ENCODE measurements around the gene RAB41.
"Not testable (repeated sequence)": the region's sequence is repeated elsewhere in the genome, so short reads cannot be mapped to it uniquely, and the experiment has no call there.

The RAB41 gene

GRCh38 chrX:70281951-70282350 lies at the start of gene RAB41:
RAB41 (plus strand) TSS chrX:70282172; CDS start chrX:70282218, 46 bp downstream.
- DNase-seq (ENCODE audit: low read depth, low spot score) = no peak

GRCh38 chrX:70234355-70234754 lies 47.6 kb upstream of the RAB41 start, which contains the start of gene AWAT1:
AWAT1 (plus strand) TSS chrX:70234655; CDS start chrX:70234696, 41 bp downstream.
- DNase-seq (ENCODE audit: low read depth, low spot score) = no peak

GRCh38 chrX:70240751-70241150 lies 41.2 kb upstream of the RAB41 start:
- no peak for DNase-seq (ENCODE audit: low read depth, low spot score)

- no peak for DNase-seq (ENCODE audit: low read depth, low spot score)
Observed at GRCh38 chrX:70241501-70241900, 40.5 kb upstream of the RAB41 start.

- DNase-seq (ENCODE audit: low read depth, low spot score) = not testable (repeated sequence)
Observed at GRCh38 chrX:70243601-70244000, 38.4 kb upstream of the RAB41 start.

- DNase-seq (ENCODE audit: low read depth, low spot score) = no peak
Observed at GRCh38 chrX:70244881-70245280, 37.1 kb upstream of the RAB41 start.

- DNase-seq (ENCODE audit: low read depth, low spot score) = no peak
Observed at GRCh38 chrX:70247252-70247651, 34.7 kb upstream of the RAB41 start.

GRCh38 chrX:70252491-70252890 lies 29.5 kb upstream of the RAB41 start:
- DNase-seq (ENCODE audit: low read depth, low spot score) = no peak

GRCh38 chrX:70253377-70254062 lies 28.5 kb upstream of the RAB41 start:
- DNase-seq (ENCODE audit: low read depth, low spot score) = no peak

GRCh38 chrX:70254063-70254400 lies 27.9 kb upstream of the RAB41 start:
- no peak for DNase-seq (ENCODE audit: low read depth, low spot score)

GRCh38 chrX:70254909-70255308 lies 27.1 kb upstream of the RAB41 start:
- no peak for DNase-seq (ENCODE audit: low read depth, low spot score)

- no peak for DNase-seq (ENCODE audit: low read depth, low spot score)
Observed at GRCh38 chrX:70255452-70255851, 26.5 kb upstream of the RAB41 start.

GRCh38 chrX:70257423-70258288 lies 24.3 kb upstream of the RAB41 start:
- no peak for DNase-seq (ENCODE audit: low read depth, low spot score)

- no peak for DNase-seq (ENCODE audit: low read depth, low spot score)
Observed at GRCh38 chrX:70260104-70260503, 21.9 kb upstream of the RAB41 start, which contains the start of gene P2RY4. P2RY4 (minus strand) TSS chrX:70260204; CDS start chrX:70259624, 580 bp downstream.

GRCh38 chrX:70262952-70263567 lies 18.9 kb upstream of the RAB41 start:
- peak; percentile 61 for DNase-seq (ENCODE audit: low read depth, low spot score)

GRCh38 chrX:70264784-70265183 lies 17.2 kb upstream of the RAB41 start:
- DNase-seq (ENCODE audit: low read depth, low spot score) = peak; percentile 7

- no peak for DNase-seq (ENCODE audit: low read depth, low spot score)
Observed at GRCh38 chrX:70268034-70268433, 13.9 kb upstream of the RAB41 start, which contains the start of gene ARR3. ARR3 (plus strand) TSS chrX:70268334; CDS start chrX:70269386, 1,052 bp downstream.

- not testable (repeated sequence) for DNase-seq (ENCODE audit: low read depth, low spot score)
Observed at GRCh38 chrX:70274029-70274428, 7.9 kb upstream of the RAB41 start.

GRCh38 chrX:70279081-70279480 lies 2.9 kb upstream of the RAB41 start:
- no peak for DNase-seq (ENCODE audit: low read depth, low spot score)

- no peak for DNase-seq (ENCODE audit: low read depth, low spot score)
Observed at GRCh38 chrX:70280573-70280972, 1.4 kb upstream of the RAB41 start.

- DNase-seq (ENCODE audit: low read depth, low spot score) = no peak
Observed at GRCh38 chrX:70289168-70289792, 7.3 kb downstream of the RAB41 start.

Data from astrocyte of the hippocampus (primary cell).